NCI-H774 (cell line): ENCODE measurements around the gene CKMT2.

ENCODE experiments used
- DNase-seq: peaks from one replicate; lab custom pipeline; 2025; lab: John Stamatoyannopoulos, UW

The CKMT2 gene

DNA sequence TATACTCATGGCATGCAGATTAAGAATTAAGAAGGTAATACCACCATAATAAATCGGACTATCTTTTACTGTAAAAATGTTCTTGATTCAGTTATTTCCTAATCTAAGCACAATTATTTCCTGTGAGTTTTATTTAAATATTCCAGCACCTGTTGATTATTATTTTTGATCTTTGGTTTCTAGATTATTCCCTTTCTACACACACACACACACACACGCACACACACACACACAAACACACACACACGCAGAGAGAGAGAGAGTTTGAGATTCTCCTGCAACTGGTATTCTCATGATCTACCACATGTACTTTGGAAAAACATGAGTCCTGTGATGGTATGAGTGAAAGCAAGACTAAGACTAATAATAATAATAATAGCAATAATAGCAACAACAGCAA, 17.0 kb upstream of the CKMT2 start:
- DNase-seq = no peak

DNA sequence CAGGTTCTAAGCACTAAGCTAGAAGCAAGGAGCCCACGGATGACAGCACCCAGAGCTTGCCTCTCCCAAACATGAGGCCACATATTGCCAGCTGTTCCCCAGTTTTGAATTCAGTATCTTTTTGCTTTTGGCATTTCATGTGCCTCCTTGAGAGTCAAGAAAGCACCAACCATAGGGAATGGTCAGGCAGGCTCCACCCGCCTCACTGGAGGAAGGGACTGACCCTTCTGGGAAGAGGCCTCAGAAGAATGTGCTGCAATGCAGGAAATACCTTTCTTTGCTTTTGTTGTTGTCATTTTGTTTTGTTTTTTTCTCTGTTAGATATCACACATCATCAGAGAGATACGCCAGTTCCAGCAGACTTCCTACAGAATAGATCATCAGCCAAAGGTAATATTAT, 13.7 kb upstream of the CKMT2 start:
- no peak for DNase-seq

DNA sequence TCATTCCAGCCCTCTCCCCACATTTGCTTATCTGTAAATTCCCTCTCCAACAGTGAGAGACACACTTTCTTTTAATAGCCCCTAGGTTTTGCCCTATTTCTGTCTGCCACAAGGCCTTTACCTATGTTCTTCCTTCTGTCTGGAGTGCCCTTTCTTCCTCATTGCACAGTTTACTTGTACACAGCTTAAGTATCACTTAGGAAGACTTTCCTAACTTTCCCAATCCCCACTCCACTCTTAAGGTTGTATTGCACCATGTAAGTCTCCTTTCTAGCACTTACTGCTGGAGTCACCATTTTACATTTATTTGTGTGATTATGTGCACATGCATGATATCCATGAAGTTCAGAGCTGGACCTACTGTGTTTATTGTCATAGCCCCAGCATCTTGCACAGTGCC, 10.8 kb upstream of the CKMT2 start:
- no peak for DNase-seq

DNA sequence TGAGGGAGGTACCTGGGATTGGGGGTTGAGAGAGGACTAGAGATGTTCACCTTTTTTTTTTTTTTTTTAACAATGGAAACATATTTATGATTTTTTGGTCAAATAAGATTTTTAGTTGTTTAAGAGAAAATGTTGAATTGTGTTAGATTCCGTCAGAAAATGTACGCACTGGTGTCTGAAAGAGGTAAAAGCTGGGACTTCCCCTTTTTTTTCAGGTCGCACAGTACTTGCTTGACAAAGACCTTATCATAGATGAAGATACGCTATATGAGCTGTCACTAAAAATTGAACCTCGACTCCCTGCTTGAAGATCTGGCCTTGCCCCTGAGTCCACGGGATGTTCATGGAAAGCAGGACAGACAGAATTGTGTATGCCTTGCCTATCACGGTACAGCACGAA, 7.7 kb upstream of the CKMT2 start:
- DNase-seq = no peak

DNA sequence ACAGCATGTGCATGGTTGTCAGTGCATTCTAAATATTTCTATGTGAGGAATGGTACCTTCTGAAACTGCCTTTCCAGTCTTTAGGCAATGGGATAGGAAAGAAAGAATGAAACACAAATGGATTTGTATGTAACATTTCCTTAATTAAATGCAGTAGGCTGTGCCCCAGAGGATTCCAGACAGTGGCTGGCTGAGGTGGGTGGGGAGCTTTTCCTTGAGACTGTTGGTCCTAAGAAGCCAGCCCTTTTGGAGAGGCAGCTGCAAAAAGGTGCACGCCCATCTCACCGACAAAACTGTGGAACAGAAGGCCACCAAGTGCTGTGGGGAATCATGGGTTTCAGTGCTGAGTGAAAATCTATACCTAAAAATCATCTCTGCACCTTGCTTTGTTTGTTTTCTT, 6.8 kb upstream of the CKMT2 start:
- peak; percentile 6 for DNase-seq

DNA sequence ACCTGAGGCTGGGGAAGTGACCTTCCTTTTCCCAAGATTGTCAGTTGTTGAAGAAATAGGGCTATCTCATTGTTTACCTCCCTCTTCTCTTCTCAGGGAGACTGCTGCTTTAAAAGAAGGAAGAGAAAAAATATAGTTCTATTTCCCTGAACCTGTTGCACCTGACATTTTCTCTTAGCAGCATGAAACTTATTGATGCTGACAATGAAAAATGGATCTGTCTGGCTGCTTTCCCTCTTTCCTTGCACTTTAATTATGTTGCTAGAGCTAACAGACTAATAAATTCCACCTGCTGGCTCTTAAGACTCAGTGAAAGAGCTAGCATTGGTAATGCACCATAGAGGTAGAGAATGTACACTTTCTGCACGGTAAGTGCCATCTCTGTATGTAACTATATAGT, 6.2 kb upstream of the CKMT2 start:
- DNase-seq = peak; percentile 39

DNA sequence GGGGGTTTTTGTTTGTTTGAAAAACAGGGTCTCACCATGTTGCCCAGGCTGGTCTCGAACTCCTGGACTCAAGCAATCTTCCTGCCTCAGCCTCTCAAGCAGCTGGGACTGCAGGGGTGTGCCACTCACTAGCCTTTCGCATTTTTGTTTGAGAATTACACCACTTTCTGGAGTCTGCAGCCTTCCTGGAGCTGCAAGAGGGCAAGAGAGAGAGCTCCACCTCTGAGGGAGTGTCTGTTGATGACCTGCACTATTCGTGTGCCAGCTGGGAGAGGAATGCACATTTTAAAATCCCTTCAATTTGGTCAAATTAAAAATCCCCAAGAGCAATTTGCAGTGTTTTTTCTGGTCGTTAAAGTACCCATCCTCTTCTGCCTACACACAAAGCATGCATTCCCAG, 5.0 kb upstream of the CKMT2 start:
- no peak for DNase-seq

DNA sequence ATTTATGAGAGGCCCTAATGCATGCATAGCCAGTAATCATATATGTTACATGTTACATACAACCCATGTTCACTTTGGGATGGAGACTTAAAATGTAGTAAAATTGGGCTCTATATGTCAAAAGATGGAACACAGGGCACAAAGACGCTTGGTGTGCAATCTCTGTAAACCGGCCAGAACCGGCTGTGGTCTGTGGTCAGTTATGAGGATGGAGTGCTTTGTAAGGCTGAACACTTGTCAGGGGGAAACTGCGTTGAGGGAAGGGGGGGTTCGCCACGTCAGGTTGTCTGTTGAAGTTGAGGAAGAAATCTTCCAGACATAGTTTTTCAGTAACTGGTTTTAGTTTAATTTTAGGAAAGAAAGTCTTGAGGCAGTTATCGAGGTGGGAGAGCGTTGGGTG, 2.7 kb upstream of the CKMT2 start:
- DNase-seq = no peak

DNA sequence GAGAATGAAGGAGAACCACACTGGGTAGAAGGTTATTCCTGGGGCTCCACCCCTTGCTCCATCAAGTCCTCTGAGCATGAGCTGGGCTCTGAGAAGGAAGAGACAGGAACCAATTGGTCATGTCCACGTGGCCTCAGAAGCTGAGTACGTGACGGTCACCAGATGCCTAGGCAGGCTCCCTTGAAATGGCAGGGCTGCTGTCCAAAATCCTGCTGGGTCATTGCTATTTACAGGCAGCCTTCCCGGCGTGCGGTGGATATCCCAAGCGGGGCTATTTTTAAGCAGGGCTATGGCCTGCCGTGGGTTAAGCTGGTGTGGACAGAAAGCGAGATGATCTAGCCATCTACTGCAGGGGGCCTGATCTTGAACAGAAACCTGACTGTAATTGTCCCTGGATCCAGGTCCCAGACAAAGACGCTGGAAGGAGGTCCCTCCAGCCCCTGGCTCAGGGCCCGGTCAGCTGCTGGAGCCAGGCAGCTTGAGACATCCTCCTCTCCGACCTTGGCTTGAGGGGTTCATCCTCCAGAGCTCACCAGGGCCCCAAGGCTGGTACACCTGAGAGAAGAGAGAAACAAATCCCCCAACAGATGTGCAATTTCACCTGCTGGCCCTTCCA, 550 bp upstream of the CKMT2 start:
- DNase-seq = no peak

DNA sequence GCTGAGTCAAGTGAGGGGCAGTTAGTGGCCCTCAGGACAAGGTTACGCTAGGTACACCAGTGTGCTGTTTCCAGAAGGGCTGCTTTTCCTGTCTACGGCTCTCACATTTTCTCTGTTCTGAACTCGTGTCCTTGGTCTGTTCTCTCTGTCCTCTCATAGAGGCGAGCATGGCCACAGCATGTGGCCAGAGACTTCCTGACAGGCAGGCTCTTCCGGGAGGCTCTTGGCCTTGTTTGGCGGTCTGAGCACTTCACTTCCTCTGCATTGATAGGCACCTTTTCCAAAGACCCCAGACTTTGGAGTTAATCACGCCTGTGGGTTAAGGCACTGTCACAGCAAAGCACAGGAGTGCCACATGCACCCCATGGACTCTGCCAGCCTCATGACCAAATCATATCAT, 1.2 kb downstream of the CKMT2 start:
- no peak for DNase-seq

DNA sequence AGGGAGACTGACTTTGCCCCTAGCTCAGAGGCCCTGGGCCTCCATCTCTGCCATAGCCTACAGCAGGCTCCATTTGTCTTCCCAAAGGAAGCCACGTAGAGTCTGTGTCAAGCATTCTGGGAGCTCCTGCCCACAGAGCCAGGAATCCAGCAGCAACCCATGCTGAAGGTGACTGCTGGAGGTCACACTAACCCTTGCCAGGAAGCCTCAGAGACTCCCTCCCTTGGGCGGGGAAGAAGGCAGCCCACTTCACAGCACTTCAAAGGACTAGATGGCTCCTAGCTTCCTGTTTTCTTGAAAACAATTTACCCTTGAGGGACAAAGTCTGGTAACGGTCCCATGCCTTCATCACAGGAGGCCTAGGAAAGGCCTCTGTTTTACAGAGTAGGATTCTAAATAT, 1.7 kb downstream of the CKMT2 start:
- DNase-seq = no peak

DNA sequence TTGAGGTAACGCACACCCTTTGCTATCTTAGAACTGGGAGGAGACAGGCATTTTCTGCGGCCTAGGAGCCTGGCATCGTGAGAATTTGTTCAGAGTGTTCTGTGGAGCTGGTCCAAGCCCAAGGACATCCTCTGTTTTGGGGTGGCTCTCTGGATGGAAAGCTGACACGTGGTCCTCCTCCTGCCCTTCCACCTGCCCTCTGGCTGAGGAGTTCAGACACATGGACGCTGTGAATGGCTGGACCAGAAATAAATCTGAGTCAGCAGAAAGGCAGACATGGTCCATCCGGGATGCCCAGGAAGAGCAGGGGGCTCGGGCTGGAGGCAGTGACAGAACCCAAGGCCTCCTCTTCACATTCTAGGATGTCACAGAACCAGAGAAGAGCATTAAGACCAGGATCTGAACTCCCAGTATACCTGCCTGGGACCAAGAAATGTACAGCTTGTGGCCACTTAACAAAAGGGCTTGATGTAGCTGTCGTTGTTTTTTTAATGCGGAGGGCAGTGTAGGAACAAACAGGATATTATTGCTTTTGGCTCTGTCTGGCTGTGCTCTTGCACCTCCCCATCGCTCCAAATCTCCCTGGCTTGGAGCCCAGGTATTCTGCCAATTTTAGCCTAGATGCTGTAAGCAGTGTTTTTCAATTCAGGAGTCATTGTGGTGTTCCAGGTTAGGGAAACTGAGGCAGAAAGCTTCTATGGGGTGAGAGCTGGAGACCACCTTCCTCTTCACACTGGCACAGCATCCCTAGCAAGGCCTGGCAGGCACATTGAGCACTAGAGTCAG, 2.4 kb downstream of the CKMT2 start:
- no peak for DNase-seq

DNA sequence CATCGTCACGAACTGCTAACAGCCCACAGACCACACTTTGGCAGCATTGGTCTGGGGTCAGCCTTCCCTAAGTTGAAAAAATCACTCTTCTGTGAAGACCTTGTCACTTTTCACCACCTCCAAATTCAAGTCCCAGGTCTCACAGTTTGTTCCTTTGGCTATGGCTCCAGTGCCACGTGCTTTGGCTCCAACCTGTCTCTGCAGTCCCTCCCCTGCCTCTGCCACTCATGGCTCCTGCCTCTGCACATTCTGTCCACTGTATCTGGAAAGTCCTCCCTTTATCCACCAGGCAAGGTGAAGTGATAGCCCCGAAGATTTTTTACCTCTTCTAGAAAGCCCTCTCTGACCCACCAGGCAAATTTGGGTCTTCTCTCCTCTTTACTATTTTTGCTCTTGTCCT, 5.3 kb downstream of the CKMT2 start:
- no peak for DNase-seq

DNA sequence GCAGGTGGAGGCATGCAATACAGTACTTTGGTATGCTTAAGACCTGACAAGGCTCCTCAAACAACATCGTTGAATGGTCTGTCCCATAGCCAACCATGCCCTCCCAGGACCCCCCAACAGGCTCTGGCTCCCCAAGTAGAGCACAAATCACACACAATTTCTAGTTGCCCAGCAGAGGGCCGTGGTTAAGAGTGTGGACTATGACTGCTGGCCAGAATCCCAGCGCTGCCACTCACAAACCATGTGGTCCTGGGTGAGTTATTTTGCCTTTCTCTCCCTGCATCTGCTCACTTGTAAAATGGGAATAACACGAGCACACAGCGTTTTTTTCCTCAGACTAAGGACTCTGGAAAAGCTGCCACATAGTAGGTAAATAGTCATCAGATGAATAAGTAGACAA, 6.5 kb downstream of the CKMT2 start:
- DNase-seq = no peak

DNA sequence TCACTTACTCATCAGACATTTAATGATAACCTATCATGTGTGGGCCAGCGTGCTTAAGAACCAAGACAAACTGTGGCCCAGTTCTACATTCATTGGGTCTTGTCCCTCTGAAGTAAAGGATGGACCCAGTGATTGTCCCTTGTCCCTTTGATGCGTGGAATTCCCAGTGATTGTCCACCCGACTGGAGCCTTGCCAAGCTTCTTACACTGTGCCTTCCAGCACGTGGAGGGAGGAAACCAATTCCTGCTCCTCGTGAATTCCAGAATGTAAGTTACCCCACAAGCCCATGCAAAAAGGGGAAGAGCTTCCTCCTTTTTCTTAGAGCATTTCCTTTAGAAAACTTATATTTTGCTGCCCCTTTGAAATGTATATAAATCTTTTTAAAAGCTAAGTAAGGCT, 7.9 kb downstream of the CKMT2 start:
- no peak for DNase-seq

DNA sequence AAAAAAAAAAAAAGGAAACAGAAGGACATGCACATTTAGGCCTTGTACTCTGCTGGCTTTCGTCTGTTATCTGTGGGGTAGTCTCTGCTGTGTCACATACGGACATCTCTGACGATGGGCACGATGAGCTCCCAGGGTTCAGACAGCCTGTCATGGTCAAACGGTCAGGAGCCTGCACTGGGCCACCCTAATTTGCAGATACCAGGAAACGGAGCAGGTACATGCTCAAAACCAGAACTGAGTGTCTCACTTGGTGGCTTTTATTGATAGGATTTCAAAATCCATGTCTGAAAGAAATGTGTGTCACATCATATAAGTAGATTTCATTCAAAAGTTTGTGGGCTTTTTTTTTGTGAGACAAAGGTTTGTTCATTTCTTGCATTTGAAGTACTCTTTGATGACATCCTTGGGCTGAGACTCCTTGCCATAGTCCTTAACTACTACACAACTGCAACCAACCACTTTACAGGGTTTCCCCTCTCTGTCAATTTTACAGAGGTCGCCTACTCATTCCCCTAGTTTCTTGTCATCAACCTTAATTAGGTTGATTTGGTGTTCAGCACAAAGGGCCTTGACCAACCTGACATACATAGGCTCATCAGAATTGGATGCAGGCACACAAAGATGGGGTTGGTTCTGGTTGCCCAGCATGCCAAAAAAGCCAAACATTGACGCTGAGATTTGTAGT, 9.0 kb downstream of the CKMT2 start:
- DNase-seq = no peak

DNA sequence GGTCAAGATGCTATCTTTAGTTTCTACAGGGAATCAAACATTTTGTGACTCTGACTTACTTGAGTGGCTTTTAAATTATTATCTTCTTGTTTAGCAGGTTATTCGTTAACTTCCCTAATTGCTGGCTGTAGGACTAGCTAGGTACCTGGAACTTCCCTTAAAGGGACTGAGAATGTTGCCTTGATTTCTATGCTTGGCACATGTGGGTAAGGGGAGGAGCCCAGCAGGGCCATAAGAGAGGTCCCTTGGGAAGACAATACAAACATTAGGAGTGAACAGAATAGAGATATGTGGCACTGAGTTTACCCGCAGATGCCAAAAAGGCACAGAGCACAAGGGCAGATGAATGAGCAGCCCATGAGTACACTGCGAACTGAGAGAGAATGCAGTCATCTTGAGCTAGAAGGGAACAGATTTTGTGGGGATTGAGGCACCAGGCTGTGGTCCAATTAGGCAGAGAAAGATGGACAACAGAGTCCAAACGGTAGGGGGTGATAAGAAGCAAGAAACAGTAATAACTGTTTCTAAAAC, 9.8 kb downstream of the CKMT2 start:
- DNase-seq = no peak

DNA sequence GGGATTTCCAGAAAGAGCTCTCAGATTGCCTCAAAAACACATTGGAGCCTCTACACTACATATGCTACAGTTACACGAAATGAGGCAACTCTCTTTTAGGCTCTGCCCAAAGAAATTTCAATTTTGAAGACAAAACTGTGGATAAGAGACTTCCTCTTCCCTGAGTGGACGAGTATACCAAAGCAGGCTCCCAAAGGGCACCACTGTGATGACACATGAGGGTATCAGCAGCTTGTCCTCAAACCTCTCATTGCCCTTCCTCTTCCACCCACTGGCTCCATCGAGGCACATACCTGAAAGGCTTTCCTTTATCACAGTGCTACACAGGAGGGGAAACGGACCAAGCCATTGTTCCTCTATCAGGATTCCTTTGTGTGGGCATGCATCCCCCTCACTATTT, 11.3 kb downstream of the CKMT2 start:
- DNase-seq = no peak

DNA sequence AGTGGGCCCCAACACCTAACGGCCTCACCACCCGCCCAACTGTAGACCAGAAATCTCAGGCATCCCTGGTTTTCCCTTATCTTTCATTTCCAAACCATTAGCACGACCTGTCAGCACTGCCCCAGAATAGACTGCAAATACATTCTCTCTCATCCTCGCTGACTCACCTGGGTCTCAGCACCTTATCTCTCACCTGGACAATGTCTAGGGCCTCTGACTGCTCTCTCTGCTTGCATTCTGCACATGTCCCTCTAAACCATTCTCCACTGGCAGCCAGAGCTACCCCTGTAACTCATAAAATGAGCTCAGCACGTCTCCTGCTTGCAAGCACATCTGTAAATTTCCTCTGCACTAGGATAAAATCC, 12.7 kb downstream of the CKMT2 start:
- no peak for DNase-seq

DNA sequence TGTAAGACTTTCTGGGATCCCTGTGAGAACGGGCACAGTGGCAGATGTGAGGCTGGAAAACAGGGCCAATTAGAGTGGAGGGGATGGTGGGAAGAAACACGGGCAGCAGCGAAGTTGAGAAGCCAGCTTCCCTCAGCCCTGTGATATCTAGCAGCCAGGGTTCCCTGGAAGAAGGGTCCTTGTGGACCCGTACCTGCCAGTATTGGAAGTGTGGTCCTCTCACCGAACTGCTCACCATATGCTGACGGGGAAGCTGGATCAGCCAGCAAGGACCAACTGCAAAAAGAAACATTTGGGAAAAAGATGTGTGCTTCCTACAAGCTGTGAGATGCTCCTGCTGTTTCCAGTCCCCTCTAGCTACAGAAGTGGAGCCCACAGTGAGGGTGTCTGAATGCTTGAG, 13.6 kb downstream of the CKMT2 start:
- no peak for DNase-seq

DNA sequence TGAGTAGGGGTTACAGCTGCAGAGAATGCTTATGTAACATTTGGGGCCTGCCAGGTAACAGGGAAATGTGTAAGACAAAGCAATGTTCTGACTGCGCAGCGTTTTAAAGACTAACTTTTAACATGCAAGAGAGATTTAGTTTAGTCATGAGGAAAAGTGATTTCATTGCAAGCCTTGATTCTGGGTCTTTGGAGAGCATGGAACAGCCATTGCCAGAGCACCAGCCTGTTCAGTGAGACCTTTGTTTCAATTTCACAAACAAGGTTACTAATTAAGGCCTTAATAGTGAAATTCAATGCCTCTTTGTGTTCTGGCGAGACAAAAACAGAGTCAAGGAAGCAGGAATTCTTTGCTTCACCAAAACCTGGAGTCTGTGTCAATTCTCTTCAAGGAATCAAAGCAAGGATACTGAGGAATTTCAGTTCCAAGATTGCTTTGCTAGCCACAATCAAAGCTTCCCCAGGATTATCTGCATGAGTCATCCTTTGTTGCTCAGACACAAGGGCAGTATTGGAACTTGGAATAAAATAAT, 14.4 kb downstream of the CKMT2 start:
- DNase-seq = no peak

DNA sequence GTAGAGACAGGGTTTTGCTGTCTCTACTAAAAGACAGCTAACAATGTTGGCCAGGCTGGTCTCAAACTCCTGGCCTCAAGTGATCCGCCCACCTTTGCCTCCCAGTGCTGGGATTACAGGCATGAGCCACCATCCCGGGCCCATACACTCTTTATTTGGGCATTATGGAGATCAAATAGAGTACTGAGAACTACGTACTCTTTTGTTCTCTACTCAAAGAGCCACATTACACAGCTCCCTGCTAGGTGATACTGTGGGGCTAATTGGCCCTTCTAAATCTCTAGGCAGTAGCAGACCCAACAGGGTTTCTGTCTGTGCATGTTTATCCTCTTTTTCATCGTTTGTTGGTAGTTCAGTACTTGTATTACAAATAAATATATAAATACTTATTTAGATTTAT, 16.1 kb downstream of the CKMT2 start:
- DNase-seq = peak; percentile 10

DNA sequence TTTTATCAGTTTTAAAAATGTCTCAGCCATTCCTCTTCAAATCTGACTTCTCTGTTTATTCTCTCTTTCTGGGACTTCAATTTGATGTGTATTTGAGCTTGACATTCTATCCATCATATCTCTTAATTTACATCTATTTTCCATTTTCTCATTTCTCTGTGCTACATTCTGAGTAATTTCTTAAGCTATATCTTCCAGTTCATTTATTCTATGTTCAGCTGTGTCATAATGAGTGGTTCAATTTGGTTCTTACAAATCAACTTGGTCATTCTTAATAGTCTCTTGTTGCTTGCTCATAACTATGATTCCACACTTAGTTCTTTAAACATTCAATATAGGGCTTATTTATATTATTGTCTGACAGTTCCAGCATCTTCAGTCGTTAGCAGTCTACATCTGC, 16.9 kb downstream of the CKMT2 start:
- DNase-seq = no peak
